ENCODE measurements around the gene SFXN1.

SFXN1 gene

GRCh38 chr5:175464074-175464941, 14.1 kb upstream of the SFXN1 start:
- TF ChIP-seq CTCF (conservative IDR thresholded peaks at IDR 0.05; ENCODE audit: low read depth, low read length): peak; percentile 89
- H3K4me3 ChIP-seq (ENCODE audit: low read depth, low read length): no peak overlapping the region
- peak; percentile 61 for DNase-seq (ENCODE audit: low read depth)

GRCh38 chr5:175464942-175465233, 13.5 kb upstream of the SFXN1 start:
- no peak for DNase-seq (ENCODE audit: low read depth)
- no peak for TF ChIP-seq CTCF (conservative IDR thresholded peaks at IDR 0.05; ENCODE audit: low read depth, low read length)
- H3K4me3 ChIP-seq (ENCODE audit: low read depth, low read length): no peak overlapping the region

GRCh38 chr5:175465282-175465681, 13.1 kb upstream of the SFXN1 start:
- TF ChIP-seq CTCF (conservative IDR thresholded peaks at IDR 0.05; ENCODE audit: low read depth, low read length): no peak
- H3K4me3 ChIP-seq (ENCODE audit: low read depth, low read length): no peak overlapping the region
- DNase-seq (ENCODE audit: low read depth): no peak

GRCh38 chr5:175466700-175467318, 11.6 kb upstream of the SFXN1 start:
- no peak for TF ChIP-seq CTCF (conservative IDR thresholded peaks at IDR 0.05; ENCODE audit: low read depth, low read length)
- H3K4me3 ChIP-seq (ENCODE audit: low read depth, low read length): no peak overlapping the region
- DNase-seq (ENCODE audit: low read depth): no peak

GRCh38 chr5:175467983-175468690, 10.2 kb upstream of the SFXN1 start:
- DNase-seq (ENCODE audit: low read depth): no peak
- H3K4me3 ChIP-seq (ENCODE audit: low read depth, low read length): no peak overlapping the region
- no peak for TF ChIP-seq CTCF (conservative IDR thresholded peaks at IDR 0.05; ENCODE audit: low read depth, low read length)

- no peak overlapping the region for H3K4me3 ChIP-seq (ENCODE audit: low read depth, low read length)
- no peak for TF ChIP-seq CTCF (conservative IDR thresholded peaks at IDR 0.05; ENCODE audit: low read depth, low read length)
- no peak for DNase-seq (ENCODE audit: low read depth)
These were observed 9.5 kb upstream of the SFXN1 start for GRCh38 chr5:175468892-175469291.
